Immature natural killer cell (primary cell): ENCODE results near the gene GMEB2. TPM values are rescaled to one million over a fixed set of nuclear protein-coding genes. Genes with fewer than 3 reads are reported as not detected.
"Not testable (repeated sequence)": the region's sequence is repeated elsewhere in the genome, so short reads cannot be mapped to it uniquely, and the experiment has no call there.

ENCODE experiments used
- DNase-seq, 3 donors: peaks; one replicate each; pipeline ENCODE4 v3.0.0; 2022; ENCODE audit warnings: mixed read lengths in 1 of 3
- H3K27ac Mint-ChIP-seq, 6 donors: one replicate each; pipeline ENCODE4 v1.8.0; 2020; ENCODE audit warnings: mixed read lengths in 6 of 6, mild to moderate bottlenecking in 5 of 6, inconsistent platforms in 4 of 6, moderate library complexity in 3 of 6
- H3K27me3 Mint-ChIP-seq, 3 donors: one replicate each; pipeline ENCODE4 v1.8.0; 2020 to 2021; ENCODE audit warnings: low read depth in 3 of 3, mild to moderate bottlenecking in 3 of 3, mixed read lengths in 3 of 3, moderate library complexity in 3 of 3, inconsistent platforms in 1 of 3
- H3K36me3 Mint-ChIP-seq, 3 donors: one replicate each; pipeline ENCODE4 v1.8.0; 2020; ENCODE audit warnings: mixed read lengths in 3 of 3, inconsistent platforms in 2 of 3, mild to moderate bottlenecking in 2 of 3
- H3K4me1 Mint-ChIP-seq, 2 donors: one replicate each; pipeline ENCODE4 v1.8.0; 2020; ENCODE audit warnings: inconsistent platforms in 2 of 2, mild to moderate bottlenecking in 2 of 2, mixed read lengths in 2 of 2, moderate library complexity in 1 of 2
- H3K4me3 Mint-ChIP-seq, 5 donors: one replicate each; pipeline ENCODE4 v1.8.0; 2020; ENCODE audit warnings: mild to moderate bottlenecking in 5 of 5, mixed read lengths in 5 of 5, inconsistent platforms in 3 of 5, moderate library complexity in 3 of 5
- H3K9me3 Mint-ChIP-seq, 6 donors: one replicate each; pipeline ENCODE4 v1.8.0; 2020; ENCODE audit warnings: mild to moderate bottlenecking in 6 of 6, mixed read lengths in 6 of 6, inconsistent platforms in 4 of 6, moderate library complexity in 3 of 6
- polyA plus RNA-seq, 3 donors: library from polyadenylated mRNA; unstranded; fragments of 300-500 nt; fragmentation: Illumina TruSeq; gene quantifications; one replicate each; pipeline ENCODE4 v1.2.3, GENCODE V29; 2021

The GMEB2 gene
- polyA plus RNA-seq, 3 donors from 2014 or later, result 2.7 to 11.4 TPM; not detected in 1

- Mint-ChIP-seq H3K27ac (no peak overlapping the region), H3K9me3 (no peaks in the 10 kb centered on the region), H3K36me3 (peaks cover 0 to 10% (median 3%) of the 10 kb centered on the region in 3 donors), H3K4me3 (no peak overlapping the region), H3K4me1 (peaks cover 9 to 11% of the 10 kb centered on the region in 2 donors), H3K27me3 (peaks cover 11 to 12% (median 11%) of the 10 kb centered on the region in 3 donors)
- no peak for DNase-seq
These were observed 64.3 kb downstream of the GMEB2 start for GRCh38 chr20:63562461-63563224.

- H3K9me3 Mint-ChIP-seq, result no peaks in the 10 kb centered on the region
- H3K27ac Mint-ChIP-seq, result no peak overlapping the region
- no peak overlapping the region for H3K4me3 Mint-ChIP-seq
- peaks cover 3 to 6% (median 6%) of the 10 kb centered on the region in 3 donors for H3K27me3 Mint-ChIP-seq
- no peak for DNase-seq
- H3K4me1 Mint-ChIP-seq, result peaks cover under 1 to 3% of the 10 kb centered on the region in 2 donors
- H3K36me3 Mint-ChIP-seq, result peaks cover 0 to 4% (median 3%) of the 10 kb centered on the region in 3 donors
These were observed 65.1 kb downstream of the GMEB2 start for GRCh38 chr20:63561624-63562396.

- Mint-ChIP-seq H3K27me3 (peaks cover 2 to 6% (median 6%) of the 10 kb centered on the region in 3 donors), H3K36me3 (peaks cover 0 to 4% (median 3%) of the 10 kb centered on the region in 3 donors), H3K4me1 (peaks cover 0 to 2% of the 10 kb centered on the region in 2 donors), H3K9me3 (no peaks in the 10 kb centered on the region), H3K27ac (no peak overlapping the region), H3K4me3 (no peak overlapping the region)
- DNase-seq, result no peak
These were observed 65.9 kb downstream of the GMEB2 start for GRCh38 chr20:63560856-63561609.

GRCh38 chr20:63560333-63560805 lies 66.5 kb downstream of the GMEB2 start:
- Mint-ChIP-seq H3K9me3 (no peaks in the 10 kb centered on the region), H3K36me3 (peaks cover 0 to 3% (median under 1%) of the 10 kb centered on the region in 3 donors), H3K27ac (peak overlapping the region in 1 of 6 donors; percentile 55), H3K27me3 (peaks cover 2 to 6% (median 3%) of the 10 kb centered on the region in 3 donors), H3K4me3 (no peak overlapping the region), H3K4me1 (peaks cover 0 to 2% of the 10 kb centered on the region in 2 donors)
- DNase-seq, result no peak

- not testable (repeated sequence) for H3K4me3 Mint-ChIP-seq, H3K4me1 Mint-ChIP-seq, H3K9me3 Mint-ChIP-seq, H3K36me3 Mint-ChIP-seq, H3K27ac Mint-ChIP-seq, H3K27me3 Mint-ChIP-seq
- DNase-seq, result peak in 1 of 3 donors; percentile 40
These were observed 67.2 kb downstream of the GMEB2 start for GRCh38 chr20:63559485-63560332.

- H3K27me3 Mint-ChIP-seq, result peaks cover 2 to 5% (median 3%) of the 10 kb centered on the region in 3 donors
- H3K9me3 Mint-ChIP-seq, result no peaks in the 10 kb centered on the region
- H3K36me3 Mint-ChIP-seq, result peaks cover 0 to 3% (median 0%) of the 10 kb centered on the region in 3 donors
- no peak for DNase-seq
- H3K4me1 Mint-ChIP-seq, result peaks cover 0 to 5% of the 10 kb centered on the region in 2 donors
- H3K27ac Mint-ChIP-seq, result no peak overlapping the region
- H3K4me3 Mint-ChIP-seq, result no peak overlapping the region
These were observed 68.0 kb downstream of the GMEB2 start for GRCh38 chr20:63558804-63559484.

- Mint-ChIP-seq H3K27ac (no peak overlapping the region), H3K4me1 (peaks cover 8 to 15% of the 10 kb centered on the region in 2 donors), H3K27me3 (peaks cover 2 to 13% (median 8%) of the 10 kb centered on the region in 3 donors), H3K4me3 (no peak overlapping the region), H3K36me3 (peaks cover 0 to 3% (median 0%) of the 10 kb centered on the region in 3 donors), H3K9me3 (no peaks in the 10 kb centered on the region)
- no peak for DNase-seq
These were observed 69.4 kb downstream of the GMEB2 start for GRCh38 chr20:63557481-63557891.

GRCh38 chr20:63556873-63557478 lies 69.9 kb downstream of the GMEB2 start:
- H3K4me1 Mint-ChIP-seq, result peaks cover 12 to 17% of the 10 kb centered on the region in 2 donors
- no peak overlapping the region for H3K4me3 Mint-ChIP-seq
- H3K36me3 Mint-ChIP-seq, result peaks cover 0 to 3% (median 0%) of the 10 kb centered on the region in 3 donors
- H3K9me3 Mint-ChIP-seq, result no peaks in the 10 kb centered on the region
- no peak for DNase-seq
- peaks cover 2 to 14% (median 8%) of the 10 kb centered on the region in 3 donors for H3K27me3 Mint-ChIP-seq
- H3K27ac Mint-ChIP-seq, result no peak overlapping the region

GRCh38 chr20:63555661-63556381 lies 71.1 kb downstream of the GMEB2 start:
- H3K27ac Mint-ChIP-seq, result no peak overlapping the region
- H3K9me3 Mint-ChIP-seq, result no peaks in the 10 kb centered on the region
- peaks cover 2 to 15% (median 8%) of the 10 kb centered on the region in 3 donors for H3K27me3 Mint-ChIP-seq
- peaks cover 0 to 3% (median 0%) of the 10 kb centered on the region in 3 donors for H3K36me3 Mint-ChIP-seq
- H3K4me3 Mint-ChIP-seq, result no peak overlapping the region
- no peak for DNase-seq
- H3K4me1 Mint-ChIP-seq, result peaks cover 12 to 20% of the 10 kb centered on the region in 2 donors

GRCh38 chr20:63554361-63555278 lies 72.3 kb downstream of the GMEB2 start:
- Mint-ChIP-seq H3K36me3 (no peaks in the 10 kb centered on the region), H3K27me3 (peaks cover 0 to 15% (median 8%) of the 10 kb centered on the region in 3 donors), H3K4me1 (peaks cover 12 to 17% of the 10 kb centered on the region in 2 donors), H3K4me3 (peak overlapping the region; percentile 3 to 65 (median 44)), H3K27ac (no peak overlapping the region), H3K9me3 (no peaks in the 10 kb centered on the region)
- DNase-seq, result no peak

- peak in 1 of 3 donors; percentile 24 for DNase-seq
- Mint-ChIP-seq H3K27me3 (peaks cover 0 to 15% (median 10%) of the 10 kb centered on the region in 3 donors), H3K4me3 (peak within 1 kb of the TSS; percentile 42 to 71 (median 65)), H3K36me3 (no peaks in the 10 kb centered on the region), H3K27ac (peak within 1 kb of the TSS in 3 of 6 donors; percentile 65 to 82 (median 72)), H3K4me1 (peaks cover 12 to 17% of the 10 kb centered on the region in 2 donors), H3K9me3 (no peaks in the 10 kb centered on the region)
These were observed 73.0 kb downstream of the GMEB2 start, which contains the start of gene FNDC11 for GRCh38 chr20:63553933-63554290. FNDC11 (plus strand) TSS chr20:63554159; CDS start chr20:63555664, 1,505 bp downstream.
